ENCODE data around the gene SLK. TPM values are rescaled to one million over a fixed set of nuclear protein-coding genes. Genes with fewer than 3 reads are reported as not detected.

The SLK gene
- total and polyA plus RNA-seq, 7 donors = 15.6 to 96.1 (median 72.1) TPM

GRCh38 chr10:104049504-104050250 lies 82.7 kb downstream of the SLK start:
- DNase-seq = no peak
- WGBS, 2 donors = 51 to 68% methylated on average over 8 of the region's 8 CpGs
- intact Hi-C loops (cut with DNase I) = loop anchor here (5.0 kb wide), 1 partner anchor 158 kb away; no protein-coding TSS in a partner anchor
- TF ChIP-seq CTCF (IDR thresholded peaks at IDR 0.05) = no peak
- no peak for TF ChIP-seq EP300 (IDR thresholded peaks at IDR 0.05)
- TF ChIP-seq POLR2A (IDR thresholded peaks at IDR 0.05) = no peak
- TF ChIP-seq POLR2AphosphoS5 (IDR thresholded peaks at IDR 0.05) = no peak
- no peak overlapping the region for H3K27ac ChIP-seq
- H3K27me3 ChIP-seq = no peaks in the 10 kb centered on the region
- no peak overlapping the region for H3K4me3 ChIP-seq
- no peaks in the 10 kb centered on the region for H3K36me3 ChIP-seq
- no peaks in the 10 kb centered on the region for H3K4me1 ChIP-seq
- H3K9me3 ChIP-seq = no peaks in the 10 kb centered on the region

GRCh38 chr10:104052431-104052830 lies 85.5 kb downstream of the SLK start:
- WGBS, 2 donors = 15 to 70% methylated on average over 2 of the region's 2 CpGs
- Histone ChIP-seq H3K9me3 (no peaks in the 10 kb centered on the region), H3K27me3 (no peaks in the 10 kb centered on the region), H3K4me1 (no peaks in the 10 kb centered on the region), H3K4me3 (no peak overlapping the region), H3K36me3 (no peaks in the 10 kb centered on the region), H3K27ac (no peak overlapping the region)
- intact Hi-C loops (cut with DNase I) = no loop called here
- DNase-seq = no peak
- TF ChIP-seq EP300 (IDR thresholded peaks at IDR 0.05) = no peak
- no peak for TF ChIP-seq CTCF (IDR thresholded peaks at IDR 0.05)
- TF ChIP-seq POLR2AphosphoS5 (IDR thresholded peaks at IDR 0.05) = no peak
- TF ChIP-seq POLR2A (IDR thresholded peaks at IDR 0.05) = no peak

- 94 to 96% methylated on average over 4 of the region's 4 CpGs for WGBS, 2 donors
- H3K36me3 ChIP-seq = no peaks in the 10 kb centered on the region
- DNase-seq = no peak
- H3K4me3 ChIP-seq = no peak overlapping the region
- no peaks in the 10 kb centered on the region for H3K9me3 ChIP-seq
- intact Hi-C loops (cut with DNase I) = no loop called here
- H3K4me1 ChIP-seq = no peaks in the 10 kb centered on the region
- H3K27ac ChIP-seq = no peak overlapping the region
- no peaks in the 10 kb centered on the region for H3K27me3 ChIP-seq
- TF ChIP-seq POLR2AphosphoS5 (IDR thresholded peaks at IDR 0.05) (no peak), POLR2A (IDR thresholded peaks at IDR 0.05) (no peak), EP300 (IDR thresholded peaks at IDR 0.05) (no peak), CTCF (IDR thresholded peaks at IDR 0.05) (no peak)
These were observed 86.3 kb downstream of the SLK start for GRCh38 chr10:104053201-104053600.

GRCh38 chr10:104054430-104054829 lies 87.5 kb downstream of the SLK start:
- 83 to 84% methylated on average over 8 of the region's 8 CpGs for WGBS, 2 donors

GRCh38 chr10:104056619-104057273 lies 89.8 kb downstream of the SLK start:
- Histone ChIP-seq H3K27me3 (no peaks in the 10 kb centered on the region), H3K4me3 (no peak overlapping the region), H3K4me1 (no peaks in the 10 kb centered on the region), H3K36me3 (no peaks in the 10 kb centered on the region), H3K27ac (no peak overlapping the region), H3K9me3 (no peaks in the 10 kb centered on the region)
- 87 to 89% methylated on average over 14 of the region's 14 CpGs for WGBS, 2 donors
- DNase-seq = no peak
- TF ChIP-seq POLR2AphosphoS5 (IDR thresholded peaks at IDR 0.05) (no peak), EP300 (IDR thresholded peaks at IDR 0.05) (no peak), POLR2A (IDR thresholded peaks at IDR 0.05) (no peak), CTCF (IDR thresholded peaks at IDR 0.05) (no peak)
- intact Hi-C loops (cut with DNase I) = no loop called here

More at GRCh38 chr10:104054430-104054829, 87.5 kb downstream of the SLK start:
- DNase-seq = no peak
- Histone ChIP-seq H3K4me1 (no peaks in the 10 kb centered on the region), H3K9me3 (no peaks in the 10 kb centered on the region), H3K4me3 (no peak overlapping the region), H3K27ac (no peak overlapping the region), H3K36me3 (no peaks in the 10 kb centered on the region), H3K27me3 (no peaks in the 10 kb centered on the region)
- no peak for TF ChIP-seq POLR2A (IDR thresholded peaks at IDR 0.05)
- intact Hi-C loops (cut with DNase I) = no loop called here
